ENCODE measurements around the gene MCUB.
A peak's percentile ranks its signal among the peaks of the same experiment; 100 is the strongest.

MCUB gene

GRCh38 chr4:109729718-109730618 lies 169.9 kb downstream of the MCUB start, which contains the start of gene PLA2G12A:
Gene PLA2G12A, minus strand, starts transcription at chr4:109730070. Its CDS starts 261 bp downstream, at chr4:109729809.
- peak in 13 of 14 donors; percentile 44 to 81 (median 66) for DNase-seq

GRCh38 chr4:109730619-109731545 lies 170.8 kb downstream of the MCUB start:
- peak in 1 of 14 donors; percentile 23 for DNase-seq

GRCh38 chr4:109733728-109734127 lies 173.7 kb downstream of the MCUB start:
- DNase-seq = no peak

- no peak for DNase-seq
These were observed 175.7 kb downstream of the MCUB start for GRCh38 chr4:109735566-109736365.

Data from C1 segment of cervical spinal cord (tissue), 14 donors.